PC-3 (cell line): Measurements from ENCODE around the gene SUGT1. TPM values are rescaled to one million over a fixed set of nuclear protein-coding genes. Genes with fewer than 3 reads are reported as not detected.

Source experiments
- ATAC-seq: fragments of 200-7000 bp; cut with Tn5 transposase; 2 replicates; pipeline ENCODE4 v1.9.1; 2020; ENCODE audit warnings: mild to moderate bottlenecking, moderate library complexity
- BruUV-seq: library from RNA; stranded (reverse); fragments of 400-500 nt; replicated peaks from 2 replicates; lab custom pipeline; 2021; lab: Mats Ljungman, UMichigan
- CTCF ChIA-PET: fragments of 300-600 bp; sonication (Branson Sonifier 250); formaldehyde crosslinking; loops from one replicate; lab custom pipeline; 2022; ENCODE audit warnings: antibody characterized with exemption; lab: Charles Lee
- POLR2A ChIA-PET: fragments of 300-600 bp; sonication (Branson Sonifier 250); formaldehyde crosslinking; loops from one replicate; lab custom pipeline; 2022; ENCODE audit warnings: antibody characterized with exemption; ENCODE audit not compliant: unreplicated experiment; lab: Charles Lee
- DNase-seq: peaks from one replicate; pipeline ENCODE4 v3.0.0-alpha.2; 2015
- H2AFZ ChIP-seq: fragments of 300-600 bp; sonication (generic); 2 replicates; pipeline ENCODE4 v1.6.0; 2016; ENCODE audit warnings: antibody characterized with exemption, low read length
- H3F3A ChIP-seq: fragments of 300-600 bp; sonication (generic); one replicate; pipeline ENCODE4 v1.6.0; 2017; ENCODE audit warnings: antibody characterized with exemption, low read length, control low read depth, mild to moderate bottlenecking; ENCODE audit not compliant: unreplicated experiment
- H3K27ac ChIP-seq: fragments of 300-600 bp; sonication (generic); 2 replicates; pipeline ENCODE4 v1.5.1; 2016; ENCODE audit warnings: mild to moderate bottlenecking, low read length
- H3K27me3 ChIP-seq: fragments of 300-600 bp; sonication (generic); 2 replicates; pipeline ENCODE4 v1.6.1; 2016; ENCODE audit warnings: low read length, mixed read lengths
- H3K36me3 ChIP-seq: fragments of 300-600 bp; sonication (generic); 2 replicates; pipeline ENCODE4 v1.6.1; 2016; ENCODE audit warnings: low read depth, mixed run types, low read length, mixed read lengths
- H3K4me1 ChIP-seq: fragments of 300-600 bp; sonication (generic); 2 replicates; pipeline ENCODE4 v1.5.1; 2016; ENCODE audit warnings: low read length; ENCODE audit not compliant: insufficient read depth
- H3K4me2 ChIP-seq: fragments of 300-600 bp; sonication (generic); 2 replicates; pipeline ENCODE4 v1.6.0; 2016; ENCODE audit warnings: low read length
- H3K4me3 ChIP-seq: fragments of 300-600 bp; sonication (generic); 2 replicates; pipeline ENCODE4 v1.5.1; 2016; ENCODE audit warnings: mild to moderate bottlenecking, low read length, mixed read lengths
- H3K79me2 ChIP-seq: fragments of 300-600 bp; sonication (generic); 2 replicates; pipeline ENCODE4 v1.6.1; 2017; ENCODE audit warnings: low read length, mixed read lengths
- H3K9ac ChIP-seq: fragments of 300-600 bp; sonication (generic); 2 replicates; pipeline ENCODE4 v1.6.0; 2016; ENCODE audit warnings: mild to moderate bottlenecking, low read length
- H3K9me2 ChIP-seq: fragments of 300-600 bp; sonication (generic); replicated peaks from 2 replicates; pipeline ENCODE4 v1.6.1; 2016; ENCODE audit warnings: mixed run types, low read length, mixed read lengths
- H3K9me3 ChIP-seq: fragments of 300-600 bp; sonication (generic); 2 replicates; pipeline ENCODE4 v1.6.1; 2016; ENCODE audit warnings: low read length, mixed read lengths
- H4K20me1 ChIP-seq: fragments of 300-600 bp; sonication (generic); 2 replicates; pipeline ENCODE4 v1.6.1; 2016; ENCODE audit warnings: low read length, mixed read lengths
- EZH2 ChIP-seq: fragments of 300-600 bp; sonication (generic); IDR thresholded peaks from one replicate; pipeline ENCODE4 v1.6.1; 2017; ENCODE audit warnings: antibody characterized with exemption, mild to moderate bottlenecking, low read length; ENCODE audit not compliant: unreplicated experiment
- EZH2phosphoT487 ChIP-seq: fragments of 300-600 bp; sonication (generic); IDR thresholded peaks from 2 replicates; pipeline ENCODE4 v1.6.1; 2018; ENCODE audit warnings: mild to moderate bottlenecking, antibody characterized with exemption, low read length, borderline replicate concordance
- intact Hi-C: fragments of 100-400 bp; cut with micrococcal nuclease; formaldehyde crosslinking; loops from 2 replicates; pipeline ENCODE4 v1.9.0; 2023
- total RNA-seq: library from RNA; depleted of rRNA; stranded (reverse); fragments of >200 nt; gene quantifications from 2 replicates; pipeline ENCODE4 v1.2.3, GENCODE V29; 2014
- TF ChIP-seq, protein P1 (sequence below): fragments of 300-600 bp; sonication (generic); conservative IDR thresholded peaks from 2 replicates; pipeline ENCODE4 v1.5.1; 2017; ENCODE audit warnings: antibody characterized with exemption, low read depth, mild to moderate bottlenecking, low read length

Gene SUGT1
- total RNA-seq, 1 experiment from 2014 or later: 29.3 TPM

DNA sequence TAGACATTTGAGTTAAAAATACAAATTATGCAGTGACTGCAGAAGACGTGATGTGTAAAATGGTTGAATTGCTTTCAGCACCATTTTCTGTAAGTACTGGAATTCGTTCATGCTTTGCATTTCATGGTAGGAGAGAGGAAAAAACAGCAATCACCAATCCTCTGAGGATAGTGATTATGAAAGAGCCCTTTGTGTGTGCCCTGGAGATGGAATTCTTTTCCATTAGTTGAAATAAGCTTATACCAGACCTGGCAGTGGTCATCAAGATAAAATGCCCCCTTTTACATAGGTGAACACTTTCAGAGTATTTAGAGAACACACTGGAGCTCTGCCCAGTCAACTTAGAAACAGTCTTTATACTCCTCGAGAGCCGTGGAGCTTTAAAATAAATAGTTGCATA is 85.3 kb downstream of the SUGT1 start:
- DNase-seq (no peak), ATAC-seq (no peak)
- Histone ChIP-seq H3K9me2 (no peaks in the 10 kb centered on the region), H3K27me3 (peaks cover 9% of the 10 kb centered on the region), H2AFZ (no peak overlapping the region), H3K9ac (no peak overlapping the region), H3K4me1 (no peaks in the 10 kb centered on the region), H3K27ac (no peak overlapping the region), H3K79me2 (no peaks in the 10 kb centered on the region), H3K4me3 (no peak overlapping the region), H3F3A (no peaks in the 10 kb centered on the region), H3K36me3 (no peaks in the 10 kb centered on the region), H3K4me2 (no peak overlapping the region), H3K9me3 (no peaks in the 10 kb centered on the region), H4K20me1 (no peaks in the 10 kb centered on the region)
- TF ChIP-seq EZH2: no peak
- intact Hi-C loops: no loop called here
- ChIA-PET POLR2A (no interaction called here), CTCF (no interaction called here)
- BruUV-seq: no TSS peak

DNA sequence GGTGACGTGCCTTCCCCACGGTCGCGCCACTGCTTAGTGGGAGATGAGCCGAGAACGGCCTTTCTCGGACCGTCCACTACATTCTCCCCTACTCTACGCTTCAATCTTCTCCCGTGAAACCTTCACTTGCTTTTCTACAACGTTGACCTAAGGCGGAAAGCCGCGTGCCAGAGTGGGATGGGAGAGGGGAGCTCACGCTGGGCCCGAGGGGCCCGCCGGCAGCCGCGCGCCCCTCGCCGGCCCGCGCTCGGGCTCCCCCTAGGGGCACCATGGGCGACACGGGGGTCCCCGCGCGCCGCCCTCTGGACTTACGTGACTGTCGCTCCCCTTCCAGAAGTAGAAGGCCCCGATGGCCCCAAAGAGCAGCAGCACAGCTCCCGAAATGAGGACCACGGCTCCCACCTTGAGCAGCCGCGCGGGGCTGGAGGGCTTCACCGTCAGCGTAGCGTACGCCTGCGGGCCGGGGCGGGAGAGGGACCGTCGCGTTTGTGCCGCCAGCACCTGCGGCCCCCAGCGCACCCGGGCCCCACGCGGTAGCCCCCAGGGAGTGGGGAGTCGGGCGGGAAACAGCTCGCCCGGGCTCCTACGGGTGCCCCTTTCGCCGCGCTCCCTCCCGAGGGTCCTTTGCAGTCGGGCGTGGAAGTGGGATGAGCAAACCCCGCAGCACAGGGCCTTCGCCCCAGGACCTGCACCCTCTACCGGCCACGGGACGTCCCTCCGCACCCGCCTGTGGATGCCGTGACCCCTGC is 86.3 kb downstream of the SUGT1 start:
- no peak for TF ChIP-seq EZH2phosphoT487
- TF ChIP-seq, protein P1, sequence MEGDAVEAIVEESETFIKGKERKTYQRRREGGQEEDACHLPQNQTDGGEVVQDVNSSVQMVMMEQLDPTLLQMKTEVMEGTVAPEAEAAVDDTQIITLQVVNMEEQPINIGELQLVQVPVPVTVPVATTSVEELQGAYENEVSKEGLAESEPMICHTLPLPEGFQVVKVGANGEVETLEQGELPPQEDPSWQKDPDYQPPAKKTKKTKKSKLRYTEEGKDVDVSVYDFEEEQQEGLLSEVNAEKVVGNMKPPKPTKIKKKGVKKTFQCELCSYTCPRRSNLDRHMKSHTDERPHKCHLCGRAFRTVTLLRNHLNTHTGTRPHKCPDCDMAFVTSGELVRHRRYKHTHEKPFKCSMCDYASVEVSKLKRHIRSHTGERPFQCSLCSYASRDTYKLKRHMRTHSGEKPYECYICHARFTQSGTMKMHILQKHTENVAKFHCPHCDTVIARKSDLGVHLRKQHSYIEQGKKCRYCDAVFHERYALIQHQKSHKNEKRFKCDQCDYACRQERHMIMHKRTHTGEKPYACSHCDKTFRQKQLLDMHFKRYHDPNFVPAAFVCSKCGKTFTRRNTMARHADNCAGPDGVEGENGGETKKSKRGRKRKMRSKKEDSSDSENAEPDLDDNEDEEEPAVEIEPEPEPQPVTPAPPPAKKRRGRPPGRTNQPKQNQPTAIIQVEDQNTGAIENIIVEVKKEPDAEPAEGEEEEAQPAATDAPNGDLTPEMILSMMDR: no peak
- no peak for TF ChIP-seq EZH2
- H3K4me2 ChIP-seq: no peak overlapping the region
- no TSS peak for BruUV-seq

DNA sequence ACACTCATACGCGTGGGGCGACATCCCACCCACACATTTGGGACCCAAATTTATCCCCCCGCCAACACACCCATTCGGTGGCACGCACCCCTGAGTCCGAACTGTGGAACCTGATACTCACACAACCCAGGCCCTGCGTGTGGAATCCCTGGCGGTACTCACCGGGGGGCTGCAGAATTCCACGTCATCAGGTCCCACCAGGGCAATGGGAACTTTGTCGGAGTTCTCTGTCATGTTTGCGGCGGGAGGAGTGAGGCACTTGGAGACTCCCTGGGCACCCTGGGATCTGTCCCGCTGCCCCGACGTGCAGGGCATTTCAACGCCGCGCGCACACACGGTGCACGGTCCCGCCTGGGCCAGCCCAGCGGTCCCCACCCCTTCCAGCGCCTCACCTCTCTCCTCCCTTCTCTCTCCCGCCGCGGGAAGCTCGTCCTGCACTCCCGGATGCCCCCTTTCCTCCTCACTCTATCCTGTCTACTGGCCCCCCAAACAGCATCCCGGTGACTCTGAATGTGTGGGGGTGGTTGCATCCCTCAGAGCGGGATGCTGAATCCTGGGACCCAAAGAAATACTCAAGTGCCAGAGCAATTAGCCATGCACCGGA is 86.9 kb downstream of the SUGT1 start, which contains the start of gene CNMD:
CNMD (minus strand) TSS at position 353 of the 604 bp plus-strand sequence; CDS start at position 234, 119 bp downstream.
- no peak for TF ChIP-seq EZH2
- TF ChIP-seq EZH2phosphoT487: no peak
- TF ChIP-seq, protein P1: no peak
- no peaks in the 10 kb centered on the region for H3K9me3 ChIP-seq
- BruUV-seq: no TSS peak
- H3K4me1 ChIP-seq: no peaks in the 10 kb centered on the region
- no peak within 1 kb of the TSS for H3K27ac ChIP-seq
- H3K4me3 ChIP-seq: no peak within 1 kb of the TSS
- ChIA-PET POLR2A (no interaction called here), CTCF (no interaction called here)
- no peaks in the 10 kb centered on the region for H3K79me2 ChIP-seq
- DNase-seq (no peak), ATAC-seq (no peak)
- no peaks in the 10 kb centered on the region for H3K27me3 ChIP-seq
- intact Hi-C loops: no loop called here
- H3K4me2 ChIP-seq: no peak within 1 kb of the TSS
- H3K9ac ChIP-seq: no peak within 1 kb of the TSS
- no peaks in the 10 kb centered on the region for H3K36me3 ChIP-seq
- no peaks in the 10 kb centered on the region for H3K9me2 ChIP-seq
- no peaks in the 10 kb centered on the region for H4K20me1 ChIP-seq
- H3F3A ChIP-seq: no peaks in the 10 kb centered on the region
- no peak within 1 kb of the TSS for H2AFZ ChIP-seq

More for the DNA sequence above, 86.3 kb downstream of the SUGT1 start:
- Histone ChIP-seq H3K9me2 (no peaks in the 10 kb centered on the region), H3K4me1 (no peaks in the 10 kb centered on the region), H3K27me3 (no peaks in the 10 kb centered on the region), H3K9ac (no peak overlapping the region), H4K20me1 (no peaks in the 10 kb centered on the region), H3K27ac (no peak overlapping the region), H3K9me3 (no peaks in the 10 kb centered on the region), H3K79me2 (no peaks in the 10 kb centered on the region), H3F3A (no peaks in the 10 kb centered on the region), H2AFZ (no peak overlapping the region), H3K4me3 (no peak overlapping the region), H3K36me3 (no peaks in the 10 kb centered on the region)
- ChIA-PET POLR2A (no interaction called here), CTCF (no interaction called here)
- no peak for DNase-seq
- intact Hi-C loops: no loop called here
- no peak for ATAC-seq
